Subcutaneous preadipocyte (primary cell): ENCODE measurements around the gene RET. TPM values are rescaled to one million over a fixed set of nuclear protein-coding genes. Genes with fewer than 3 reads are reported as not detected.

Experiments used
- total RNA-seq: library from RNA; depleted of rRNA; stranded (reverse); fragments of >200 nt; gene quantifications from 2 replicates; pipeline ENCODE4 v1.2.3, GENCODE V29; 2012

Gene RET
- total RNA-seq, result under 0.01 and 0.37 TPM in 2 replicates

DNA sequence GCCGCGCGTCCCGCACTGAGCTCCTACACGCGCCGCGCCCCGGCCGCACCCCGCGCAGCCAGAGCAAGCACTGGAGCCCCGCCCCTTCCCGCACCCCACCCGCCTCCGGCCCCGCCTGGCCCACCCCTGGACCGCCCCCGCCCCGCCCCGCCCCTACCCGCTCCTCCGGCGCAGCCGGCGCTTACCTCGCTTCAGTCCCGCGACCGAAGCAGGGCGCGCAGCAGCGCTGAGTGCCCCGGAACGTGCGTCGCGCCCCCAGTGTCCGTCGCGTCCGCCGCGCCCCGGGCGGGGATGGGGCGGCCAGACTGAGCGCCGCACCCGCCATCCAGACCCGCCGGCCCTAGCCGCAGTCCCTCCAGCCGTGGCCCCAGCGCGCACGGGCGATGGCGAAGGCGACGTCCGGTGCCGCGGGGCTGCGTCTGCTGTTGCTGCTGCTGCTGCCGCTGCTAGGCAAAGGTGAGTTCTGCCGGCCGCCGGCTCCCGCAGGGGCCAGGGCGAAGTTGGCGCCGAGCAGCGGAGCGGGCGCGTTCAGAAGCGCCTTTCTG lies at the start of gene RET:
Gene RET, plus strand, starts transcription at position 194 of the 545 bp plus-strand sequence. Its CDS starts 190 bp downstream, at position 384.

DNA sequence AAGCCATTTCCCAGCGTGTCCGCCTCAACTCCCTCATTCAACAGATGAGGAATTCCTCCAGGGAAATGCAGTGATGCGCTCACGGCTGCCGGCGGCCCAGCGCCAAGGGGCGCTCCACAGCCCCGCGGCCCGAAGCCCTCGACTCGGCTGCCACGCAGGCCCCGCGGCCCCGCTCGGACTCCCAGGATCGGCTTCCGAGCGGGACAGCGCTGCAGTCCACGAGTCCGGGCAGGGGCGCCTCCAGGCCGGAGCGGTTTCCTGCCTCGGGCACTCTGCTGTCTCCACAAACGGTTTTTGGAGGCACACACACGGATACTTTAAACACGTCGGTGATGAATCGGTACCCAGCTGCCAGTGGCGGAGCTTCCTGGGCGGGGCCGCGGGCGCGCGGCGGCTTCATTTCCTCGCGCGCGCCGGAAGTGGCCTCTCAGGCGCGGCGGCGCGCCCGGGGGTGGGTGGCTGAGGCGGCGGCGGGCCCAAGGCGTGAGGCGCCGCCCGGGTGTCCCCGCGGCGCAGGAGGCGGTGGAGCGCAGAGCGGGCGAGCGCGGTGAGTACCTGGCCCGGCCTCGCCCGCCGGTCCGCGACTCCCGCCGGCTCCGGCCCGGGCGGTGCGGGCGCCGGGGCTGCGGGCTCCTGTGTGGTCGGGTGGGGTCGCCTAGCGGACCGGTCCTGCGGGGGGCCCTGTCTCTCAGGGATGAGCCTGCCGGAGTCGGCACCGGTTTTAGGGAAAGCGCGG lies 61.3 kb downstream of the RET start, which contains the start of gene CSGALNACT2:
Gene CSGALNACT2, plus strand, starts transcription at position 425 of the 736 bp plus-strand sequence. CDS start 16,705 bp downstream, outside the sequence.

Other genes with a start within 250 kb of the RET start
- gene CSGALNACT2, start 61.4 kb downstream of the RET start, total RNA-seq, result 8.5 and 11.7 TPM in 2 replicates
- gene RASGEF1A, start 190.0 kb downstream of the RET start, total RNA-seq, result 1.1 and 1.8 TPM in 2 replicates